Choroid plexus epithelial cell (primary cell): ENCODE measurements around the gene LYSET.
"Not testable (repeated sequence)": the region's sequence is repeated elsewhere in the genome, so short reads cannot be mapped to it uniquely, and the experiment has no call there.

ENCODE experiments used
- DNase-seq: peaks from one replicate; pipeline ENCODE4 v3.0.0-alpha.2; 2010; ENCODE audit warnings: low read depth
- H3K4me3 ChIP-seq: 2 replicates; pipeline ENCODE4 v1.5.1; 2011; ENCODE audit warnings: low read depth, mild to moderate bottlenecking, control low read depth, low read length, moderate library complexity
- TF ChIP-seq, protein P1 (sequence below): conservative IDR thresholded peaks from 2 replicates; pipeline ENCODE4 v1.5.1; 2011; ENCODE audit warnings: low read depth, mild to moderate bottlenecking, control low read depth, inconsistent platforms, low read length, moderate library complexity

The LYSET gene, protein sequence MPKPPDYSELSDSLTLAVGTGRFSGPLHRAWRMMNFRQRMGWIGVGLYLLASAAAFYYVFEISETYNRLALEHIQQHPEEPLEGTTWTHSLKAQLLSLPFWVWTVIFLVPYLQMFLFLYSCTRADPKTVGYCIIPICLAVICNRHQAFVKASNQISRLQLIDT

DNA sequence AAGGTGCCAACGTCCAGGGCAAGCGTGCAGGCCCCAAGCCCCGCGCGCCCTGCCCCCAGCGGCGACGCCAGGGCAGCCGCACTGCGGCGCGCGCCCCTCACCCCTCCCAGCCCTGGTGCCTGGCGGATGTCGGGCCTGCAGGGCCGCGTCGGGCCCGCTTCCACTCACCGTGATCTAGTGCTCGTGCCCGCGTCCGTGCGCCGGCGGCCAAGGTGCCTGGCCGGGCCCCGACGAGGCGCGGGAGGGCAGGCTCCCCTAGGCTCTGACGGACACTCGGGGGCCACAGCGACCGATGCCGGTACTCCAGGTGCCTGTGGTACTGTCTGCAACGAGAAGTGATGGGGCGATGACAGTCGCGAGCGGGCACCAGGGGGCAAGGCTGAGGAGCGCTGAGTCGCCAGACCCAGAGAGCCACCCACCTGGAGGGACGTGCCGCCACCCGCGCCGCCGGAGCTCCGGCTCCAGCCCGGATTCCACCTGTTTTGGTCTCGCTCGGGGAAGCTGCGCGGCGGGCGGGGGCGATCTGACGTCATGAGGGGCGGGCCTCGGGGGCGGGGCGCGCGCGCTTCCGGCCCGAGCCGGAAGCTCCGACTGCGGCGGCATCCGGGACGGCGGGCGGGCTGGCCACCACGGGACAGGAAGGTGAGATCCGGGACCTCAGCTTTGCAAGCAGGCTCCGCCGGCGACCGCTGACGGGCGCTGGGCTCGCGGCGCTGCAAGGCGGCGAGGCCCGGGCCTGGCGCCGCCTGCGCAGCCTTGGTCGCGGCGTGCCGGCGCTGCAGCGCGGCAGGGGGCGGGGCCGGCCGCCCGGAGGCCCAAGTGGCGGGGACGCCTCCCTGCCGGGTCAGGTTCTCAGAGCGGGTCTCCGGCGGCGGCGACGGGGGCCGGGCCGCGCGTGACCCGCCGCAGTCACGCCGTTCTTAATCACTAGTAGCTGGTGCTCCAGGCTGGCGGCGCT, at the start of gene LYSET, which contains the start of gene MOAP1:
Gene LYSET (plus strand): TSS at position 927 of the 958 bp plus-strand sequence. CDS start 89 bp downstream, outside the sequence.
Gene MOAP1 (minus strand): TSS at position 507 of the 958 bp plus-strand sequence. CDS start 655 bp downstream, outside the sequence.
- H3K4me3 ChIP-seq = peak within 1 kb of the TSS; percentile 99
- DNase-seq = peak; percentile 82
- TF ChIP-seq, protein P1, sequence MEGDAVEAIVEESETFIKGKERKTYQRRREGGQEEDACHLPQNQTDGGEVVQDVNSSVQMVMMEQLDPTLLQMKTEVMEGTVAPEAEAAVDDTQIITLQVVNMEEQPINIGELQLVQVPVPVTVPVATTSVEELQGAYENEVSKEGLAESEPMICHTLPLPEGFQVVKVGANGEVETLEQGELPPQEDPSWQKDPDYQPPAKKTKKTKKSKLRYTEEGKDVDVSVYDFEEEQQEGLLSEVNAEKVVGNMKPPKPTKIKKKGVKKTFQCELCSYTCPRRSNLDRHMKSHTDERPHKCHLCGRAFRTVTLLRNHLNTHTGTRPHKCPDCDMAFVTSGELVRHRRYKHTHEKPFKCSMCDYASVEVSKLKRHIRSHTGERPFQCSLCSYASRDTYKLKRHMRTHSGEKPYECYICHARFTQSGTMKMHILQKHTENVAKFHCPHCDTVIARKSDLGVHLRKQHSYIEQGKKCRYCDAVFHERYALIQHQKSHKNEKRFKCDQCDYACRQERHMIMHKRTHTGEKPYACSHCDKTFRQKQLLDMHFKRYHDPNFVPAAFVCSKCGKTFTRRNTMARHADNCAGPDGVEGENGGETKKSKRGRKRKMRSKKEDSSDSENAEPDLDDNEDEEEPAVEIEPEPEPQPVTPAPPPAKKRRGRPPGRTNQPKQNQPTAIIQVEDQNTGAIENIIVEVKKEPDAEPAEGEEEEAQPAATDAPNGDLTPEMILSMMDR = no peak

GRCh38 chr14:93135399-93135798, 49.7 kb upstream of the LYSET start:
- TF ChIP-seq, protein P1 = no peak
- H3K4me3 ChIP-seq = no peak overlapping the region
- DNase-seq = no peak

- no peak overlapping the region for H3K4me3 ChIP-seq
- TF ChIP-seq, protein P1 = no peak
- DNase-seq = no peak
Measured at GRCh38 chr14:93136009-93136408, 49.1 kb upstream of the LYSET start.

DNA sequence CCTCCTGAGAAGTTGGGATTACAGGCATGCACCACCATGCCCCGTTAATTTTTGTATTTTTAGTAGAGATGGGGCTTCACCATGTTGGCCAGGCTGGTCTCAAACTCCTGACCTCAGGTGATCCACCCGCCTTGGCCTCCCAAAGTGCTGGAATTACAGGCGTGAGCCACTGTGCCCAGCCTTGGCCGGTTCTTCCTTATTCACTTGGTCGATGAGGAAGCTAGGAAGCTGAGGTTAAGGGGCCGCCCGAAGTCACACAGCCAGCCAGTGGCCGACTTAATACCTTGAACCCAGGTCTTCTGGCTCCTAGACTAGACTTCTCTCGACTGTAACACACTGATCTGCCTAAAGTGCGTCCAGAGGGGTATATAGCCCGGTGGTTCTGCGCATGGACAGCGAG, 48.6 kb upstream of the LYSET start:
- DNase-seq, H3K4me3 ChIP-seq: not testable (repeated sequence)

DNA sequence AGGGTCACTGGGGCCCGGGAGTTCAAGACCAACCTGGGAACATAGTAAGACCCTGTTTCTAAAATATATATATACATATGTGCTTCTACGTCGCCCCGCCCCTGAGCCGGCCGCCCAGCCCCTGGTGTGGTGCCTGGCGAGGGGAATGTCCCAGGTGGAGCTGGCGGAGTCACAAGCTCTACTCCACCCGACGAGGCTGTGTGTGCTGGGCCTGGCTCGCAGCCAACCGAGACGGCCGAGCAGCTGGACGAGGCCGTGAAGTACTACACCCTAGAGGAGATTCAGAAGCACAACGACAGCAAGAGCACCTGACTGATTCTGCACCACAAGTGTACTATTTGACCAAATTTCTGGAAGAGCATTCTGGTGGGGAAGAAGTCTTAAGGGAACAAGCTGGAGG, 47.3 kb upstream of the LYSET start:
- TF ChIP-seq, protein P1 = no peak
- peak; percentile 34 for DNase-seq
- H3K4me3 ChIP-seq = no peak overlapping the region

DNA sequence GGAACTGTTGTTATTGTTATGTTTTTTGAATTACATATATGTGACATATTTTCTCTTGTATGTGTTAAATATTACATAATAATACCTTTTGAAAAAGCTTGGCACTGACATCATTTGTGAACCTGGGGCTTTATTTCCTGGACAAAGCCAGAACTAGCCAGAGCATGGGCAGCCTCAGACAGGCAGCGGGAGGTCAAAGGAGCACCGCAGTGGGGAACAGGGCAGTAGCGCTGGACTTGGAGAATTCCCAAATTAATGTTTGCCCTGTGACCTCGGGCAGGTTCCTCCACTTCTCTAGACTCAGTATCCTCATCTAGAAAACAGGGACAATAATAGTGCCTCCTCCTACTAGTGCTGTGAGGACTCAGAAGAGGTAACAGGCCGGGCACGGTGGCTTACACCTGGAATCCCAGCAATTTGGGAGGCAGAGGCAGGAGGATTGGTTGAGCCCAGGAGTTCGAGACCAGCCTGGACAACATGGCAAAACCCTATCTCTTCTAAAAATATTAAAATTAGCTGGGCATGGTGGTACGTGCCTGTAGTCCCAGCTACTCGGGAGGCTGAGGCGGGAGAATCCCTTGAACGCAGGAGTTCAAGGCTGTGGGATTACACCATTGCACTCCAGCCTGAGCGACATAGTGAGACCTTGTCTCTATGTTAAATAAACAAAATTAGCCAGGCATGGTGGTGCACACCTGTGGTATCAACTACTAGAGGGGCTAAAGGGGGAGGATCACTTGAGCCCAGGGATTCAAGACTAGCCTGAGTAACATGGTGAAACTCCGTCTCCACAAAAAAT, 42.1 kb upstream of the LYSET start:
- H3K4me3 ChIP-seq = no peak overlapping the region
- TF ChIP-seq, protein P1 = no peak
- DNase-seq = no peak

DNA sequence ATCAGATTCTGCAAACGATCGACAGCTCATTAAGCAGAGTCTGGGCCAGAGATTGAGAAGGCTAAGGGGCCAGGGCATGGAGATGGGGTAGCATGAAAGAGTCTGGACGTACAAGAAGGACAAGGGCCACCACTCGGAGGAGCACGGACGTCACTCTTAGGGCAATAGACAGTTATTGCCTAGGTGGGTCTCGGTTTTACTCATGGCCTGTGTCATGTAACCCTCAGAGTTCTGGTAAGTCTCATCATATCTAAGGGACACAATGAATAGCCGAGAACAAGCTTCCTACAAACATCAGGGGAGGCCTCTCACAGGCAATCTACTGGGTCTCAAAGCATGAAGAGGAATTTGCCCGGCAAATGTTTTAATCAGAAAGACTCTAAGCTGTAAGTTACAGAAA, 39.0 kb upstream of the LYSET start:
- TF ChIP-seq, protein P1 = no peak

More for the DNA sequence above, 39.0 kb upstream of the LYSET start:
- no peak overlapping the region for H3K4me3 ChIP-seq
- DNase-seq = no peak
